Ishikawa (cell line): ENCODE measurements around the gene CIAPIN1.

Source experiments
- CEBPB ChIP-seq: IDR thresholded peaks from 2 replicates; pipeline ENCODE4 v1.6.1; 2012
- CREB1 ChIP-seq: IDR thresholded peaks from 2 replicates; pipeline ENCODE4 v1.6.1; 2012; ENCODE audit warnings: low read depth
- EGR1 ChIP-seq: IDR thresholded peaks from 2 replicates; pipeline ENCODE4 v1.6.1; 2012
- EP300 ChIP-seq: IDR thresholded peaks from 2 replicates; pipeline ENCODE4 v1.6.1; 2012; ENCODE audit warnings: borderline replicate concordance
- FOXM1 ChIP-seq: IDR thresholded peaks from 2 replicates; pipeline ENCODE4 v1.6.1; 2012; ENCODE audit warnings: low read depth, borderline replicate concordance
- MAX ChIP-seq: IDR thresholded peaks from 2 replicates; pipeline ENCODE4 v1.6.1; 2012
- RAD21 ChIP-seq: IDR thresholded peaks from 2 replicates; pipeline ENCODE4 v1.6.1; 2012; ENCODE audit warnings: low read depth
- REST ChIP-seq: IDR thresholded peaks from 2 replicates; pipeline ENCODE4 v1.6.1; 2012; ENCODE audit warnings: low read depth, mild to moderate bottlenecking
- TAF1 ChIP-seq: IDR thresholded peaks from 2 replicates; pipeline ENCODE4 v1.6.1; 2012; ENCODE audit warnings: low read depth, mild to moderate bottlenecking
- TCF12 ChIP-seq: IDR thresholded peaks from 2 replicates; pipeline ENCODE4 v1.6.1; 2012; ENCODE audit warnings: low read depth
- YY1 ChIP-seq: IDR thresholded peaks from 2 replicates; pipeline ENCODE4 v1.6.1; 2012; ENCODE audit warnings: low read depth
- ZBTB7A ChIP-seq: IDR thresholded peaks from 2 replicates; pipeline ENCODE4 v1.6.1; 2012; ENCODE audit warnings: low read depth

- TF ChIP-seq CEBPB, result no peak
- TF ChIP-seq FOXM1, result no peak
- no peak for TF ChIP-seq EGR1
- TF ChIP-seq TAF1, result peak; percentile 96
- peak; percentile 73 for TF ChIP-seq MAX
- no peak for TF ChIP-seq CREB1
- TF ChIP-seq ZBTB7A, result no peak
- TF ChIP-seq RAD21, result no peak; the same call in 1 of the 2 replicates
- TF ChIP-seq EP300, result no peak
- TF ChIP-seq TCF12, result peak; percentile 38; the same call in 1 of the 2 replicates
- no peak for TF ChIP-seq REST
- TF ChIP-seq YY1, result peak; percentile 79
Observed at GRCh38 chr16:57462209-57462977, 15.2 kb upstream of the CIAPIN1 start, which contains the start of gene POLR2C.
